NCI-H187 (cell line): ENCODE data around the gene METTL6.
"Not testable (repeated sequence)": the region's sequence is repeated elsewhere in the genome, so short reads cannot be mapped to it uniquely, and the experiment has no call there.

ENCODE experiments used
- DNase-seq, 2 experiments: peaks; one replicate each; lab custom pipeline; 2025; lab: John Stamatoyannopoulos, UW

METTL6 gene

GRCh38 chr3:15427182-15427880 is at the start of gene METTL6, which contains the start of gene EAF1:
Gene METTL6, minus strand, starts transcription at chr3:15427544. Its CDS starts 1,033 bp downstream, at chr3:15426511.
Gene EAF1, plus strand, starts transcription at chr3:15427598. Its CDS starts 182 bp downstream, at chr3:15427780.
- peak; percentile 9 to 39 for DNase-seq

GRCh38 chr3:15476378-15476777 is 49.0 kb upstream of the METTL6 start:
- no peak for DNase-seq

GRCh38 chr3:15475161-15475560 is 47.8 kb upstream of the METTL6 start:
- no peak for DNase-seq

GRCh38 chr3:15471861-15472260 is 44.5 kb upstream of the METTL6 start:
- no peak for DNase-seq

GRCh38 chr3:15470849-15471248 is 43.5 kb upstream of the METTL6 start:
- DNase-seq, result no peak

- DNase-seq, result no peak
Measured at GRCh38 chr3:15470261-15470660, 42.9 kb upstream of the METTL6 start.

- DNase-seq, result no peak
Measured at GRCh38 chr3:15467227-15468181, 40.2 kb upstream of the METTL6 start.

GRCh38 chr3:15465876-15466585 is 38.7 kb upstream of the METTL6 start:
- no peak for DNase-seq

- no peak for DNase-seq
Measured at GRCh38 chr3:15462451-15462850, 35.1 kb upstream of the METTL6 start.

GRCh38 chr3:15460891-15461531 is 33.7 kb upstream of the METTL6 start:
- no peak for DNase-seq

- DNase-seq, result no peak
Measured at GRCh38 chr3:15458212-15458780, 31.0 kb upstream of the METTL6 start.

- DNase-seq, result not testable (repeated sequence)
Measured at GRCh38 chr3:15456915-15457314, 29.6 kb upstream of the METTL6 start.

GRCh38 chr3:15456321-15456720 is 29.0 kb upstream of the METTL6 start:
- DNase-seq, result no peak

GRCh38 chr3:15455756-15456155 is 28.4 kb upstream of the METTL6 start:
- no peak for DNase-seq

GRCh38 chr3:15454965-15455364 is 27.6 kb upstream of the METTL6 start:
- DNase-seq, result no peak

GRCh38 chr3:15453991-15454625 is 26.8 kb upstream of the METTL6 start:
- no peak for DNase-seq

- no peak for DNase-seq
Measured at GRCh38 chr3:15453501-15453900, 26.2 kb upstream of the METTL6 start.

GRCh38 chr3:15452961-15453360 is 25.6 kb upstream of the METTL6 start:
- no peak for DNase-seq

- DNase-seq, result no peak
Measured at GRCh38 chr3:15452156-15452555, 24.8 kb upstream of the METTL6 start.

GRCh38 chr3:15451216-15452113 is 24.1 kb upstream of the METTL6 start:
- no peak for DNase-seq
